ENCODE results near the gene USP17L15.
"Not testable (repeated sequence)": the region's sequence is repeated elsewhere in the genome, so short reads cannot be mapped to it uniquely, and the experiment has no call there.

GRCh38 chr4:9243579-9243978 is 9.4 kb downstream of the USP17L15 start, which contains the start of gene USP17L17:
- not testable (repeated sequence) for TF ChIP-seq SREBF2 (IDR thresholded peaks at IDR 0.05; ENCODE audit: low read length); POLR2AphosphoS5 (IDR thresholded peaks at IDR 0.05; ENCODE audit: low read length); CTCF (IDR thresholded peaks at IDR 0.05 in 2 of 3, conservative IDR thresholded peaks at IDR 0.05 in 1 of 3; ENCODE audit: control insufficient read depth in 2 of 3, extremely low read depth in 1 of 3, insufficient read depth in 1 of 3, low read depth in 3 of 3, low read length in 3 of 3); HCFC1 (IDR thresholded peaks at IDR 0.05; ENCODE audit: low read length); PML (IDR thresholded peaks at IDR 0.05; ENCODE audit: low read length); ASH2L (IDR thresholded peaks at IDR 0.05; ENCODE audit: borderline replicate concordance, low read depth); JUND (IDR thresholded peaks at IDR 0.05; ENCODE audit: low read depth, low read length); MYC (IDR thresholded peaks at IDR 0.05; ENCODE audit: insufficient read depth, insufficient read length, insufficient replicate concordance, low read length, severe bottlenecking)
